NCI-H1417 treated with DMSO at 0.1 percent for 48 hours (cell line): ENCODE measurements around the gene SARS1.
"Not testable (repeated sequence)": the region's sequence is repeated elsewhere in the genome, so short reads cannot be mapped to it uniquely, and the experiment has no call there.

ENCODE experiments used
- DNase-seq: peaks from one replicate; lab custom pipeline; 2025; lab: John Stamatoyannopoulos, UW

The SARS1 gene

GRCh38 chr1:109192433-109192832 lies 21.3 kb upstream of the SARS1 start:
- DNase-seq, result no peak

GRCh38 chr1:109193653-109194590 lies 19.8 kb upstream of the SARS1 start:
- DNase-seq, result no peak

DNA sequence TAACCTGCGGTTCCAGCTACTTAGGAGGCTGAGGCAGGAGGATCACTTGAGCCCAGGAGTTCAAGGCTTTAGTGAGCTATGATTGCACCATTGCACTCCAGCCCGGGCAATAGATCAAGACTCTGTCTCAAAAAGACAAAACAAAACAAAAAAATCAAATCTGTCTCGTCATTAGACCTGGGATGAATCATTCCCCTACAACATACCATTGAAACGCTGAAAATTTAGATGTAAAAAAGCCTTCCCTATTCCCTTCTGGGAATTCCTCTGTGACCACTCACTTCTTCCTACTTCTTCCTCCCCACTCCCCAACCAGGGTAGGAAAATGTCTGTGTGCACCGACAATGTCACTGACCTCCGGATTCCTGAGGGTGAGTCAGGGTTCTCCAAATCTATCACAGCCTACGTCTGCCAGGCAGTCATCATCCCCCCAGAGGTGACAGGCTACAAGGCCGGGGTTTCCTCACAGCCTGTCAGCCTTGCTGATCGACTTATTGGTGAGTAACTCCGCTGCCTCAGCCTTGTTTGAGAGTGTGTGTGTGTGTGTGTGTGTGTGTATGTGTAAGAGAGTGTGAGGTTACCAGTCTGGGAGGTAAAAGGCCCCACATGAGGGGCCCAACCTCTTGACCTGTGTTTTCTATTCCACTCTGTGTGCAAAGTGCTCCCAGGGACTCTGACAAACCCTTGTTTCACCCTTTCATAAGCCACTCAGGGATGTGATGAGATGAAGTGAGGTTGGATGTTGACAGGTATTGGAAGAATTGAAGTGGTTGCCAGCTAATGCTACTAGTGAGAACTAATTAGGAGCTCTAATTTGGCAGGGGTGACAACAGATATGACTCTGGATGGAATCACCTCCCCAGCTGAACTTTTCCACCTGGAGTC lies 16.3 kb upstream of the SARS1 start:
- DNase-seq, result no peak

- no peak for DNase-seq
Observed at GRCh38 chr1:109198043-109198695, 15.5 kb upstream of the SARS1 start.

GRCh38 chr1:109198745-109199144 lies 15.0 kb upstream of the SARS1 start:
- no peak for DNase-seq

DNA sequence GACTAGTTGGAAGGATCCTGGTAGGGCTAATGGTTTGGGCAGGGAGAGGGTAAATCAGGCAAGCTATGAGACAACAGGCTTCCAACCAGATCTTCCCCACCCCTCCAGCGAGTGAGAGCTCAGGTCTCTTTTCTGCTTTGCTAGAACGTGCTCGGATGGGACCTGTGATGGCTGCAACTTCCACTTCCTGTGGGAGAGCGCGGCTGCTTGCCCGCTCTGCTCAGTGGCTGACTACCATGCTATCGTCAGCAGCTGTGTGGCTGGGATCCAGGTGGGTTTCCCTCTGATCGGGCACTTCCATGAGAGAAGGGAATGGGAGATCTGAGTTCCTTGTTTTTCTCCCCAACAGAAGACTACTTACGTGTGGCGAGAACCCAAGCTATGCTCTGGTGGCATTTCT lies 14.0 kb upstream of the SARS1 start:
- DNase-seq, result no peak

- DNase-seq, result no peak
Observed at GRCh38 chr1:109201123-109201703, 12.5 kb upstream of the SARS1 start.

DNA sequence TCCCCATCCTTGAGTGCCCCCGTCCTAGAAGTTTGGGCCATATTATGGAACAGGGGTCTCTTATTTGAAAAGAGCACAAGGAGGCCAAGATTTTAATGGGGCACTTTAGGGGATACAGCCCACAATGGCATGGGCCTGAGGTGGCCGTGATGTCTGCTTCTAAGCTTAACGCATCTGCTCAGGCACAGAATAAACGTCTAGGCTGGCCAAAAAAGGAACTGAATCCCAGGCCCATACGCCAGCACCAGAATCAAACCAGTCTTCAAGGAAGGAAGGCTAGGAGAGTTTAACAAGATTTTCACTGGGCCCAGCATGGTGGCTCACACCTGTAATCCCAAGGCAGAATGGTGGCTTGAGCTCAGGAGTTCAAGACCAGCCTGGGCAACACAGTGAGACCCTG lies 9.2 kb upstream of the SARS1 start:
- DNase-seq, result no peak

- DNase-seq, result no peak
Observed at GRCh38 chr1:109206339-109206738, 7.4 kb upstream of the SARS1 start.

DNA sequence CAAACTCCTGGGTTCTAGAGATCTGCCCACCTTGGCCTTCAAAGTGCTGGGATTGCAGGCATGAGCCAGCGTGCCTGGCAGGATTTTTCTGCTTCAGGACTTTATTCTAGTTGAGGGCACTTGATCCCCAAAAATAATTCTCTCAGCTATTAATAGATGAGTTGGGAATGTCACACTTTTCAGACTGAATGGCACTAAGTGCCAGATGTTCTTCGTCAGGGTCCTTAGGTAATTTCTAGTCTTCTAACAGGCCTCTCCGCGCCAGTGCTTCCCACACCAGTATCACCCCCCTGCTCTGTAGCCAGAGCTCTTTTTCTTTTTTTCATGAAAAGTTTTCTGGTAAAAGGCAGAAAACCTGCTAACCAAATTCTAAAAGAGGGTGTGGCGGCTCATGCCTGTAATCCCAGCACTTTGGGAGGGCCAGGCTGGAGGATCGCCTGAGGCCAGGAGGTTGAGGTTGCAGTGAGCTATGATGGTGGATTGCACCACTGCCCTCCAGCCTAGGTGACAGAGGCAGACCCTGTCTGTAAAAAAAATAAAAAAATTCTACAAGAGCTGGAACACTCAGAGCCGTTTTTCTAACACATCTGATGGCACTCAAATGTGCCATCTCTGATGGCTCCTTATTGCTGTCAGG lies 6.1 kb upstream of the SARS1 start:
- no peak for DNase-seq

DNA sequence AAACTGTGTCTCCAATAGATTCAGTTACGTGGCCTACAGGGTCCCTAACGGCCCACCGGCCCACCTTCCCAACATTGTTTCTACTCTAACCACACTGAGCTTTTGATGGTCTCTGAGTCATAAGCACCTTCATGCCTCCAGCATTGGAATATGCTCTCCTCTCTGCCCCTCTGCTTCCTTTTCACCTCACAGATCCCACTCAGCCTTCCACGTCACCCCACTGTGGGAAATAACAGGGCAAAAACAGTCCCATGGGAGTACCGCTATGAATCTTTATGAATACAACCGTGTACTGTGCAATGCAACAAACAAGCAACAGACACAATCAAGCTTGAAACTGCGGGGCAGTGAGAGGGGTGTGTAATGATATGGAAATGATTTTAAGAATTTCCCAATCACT lies 5.3 kb upstream of the SARS1 start:
- DNase-seq, result no peak

DNA sequence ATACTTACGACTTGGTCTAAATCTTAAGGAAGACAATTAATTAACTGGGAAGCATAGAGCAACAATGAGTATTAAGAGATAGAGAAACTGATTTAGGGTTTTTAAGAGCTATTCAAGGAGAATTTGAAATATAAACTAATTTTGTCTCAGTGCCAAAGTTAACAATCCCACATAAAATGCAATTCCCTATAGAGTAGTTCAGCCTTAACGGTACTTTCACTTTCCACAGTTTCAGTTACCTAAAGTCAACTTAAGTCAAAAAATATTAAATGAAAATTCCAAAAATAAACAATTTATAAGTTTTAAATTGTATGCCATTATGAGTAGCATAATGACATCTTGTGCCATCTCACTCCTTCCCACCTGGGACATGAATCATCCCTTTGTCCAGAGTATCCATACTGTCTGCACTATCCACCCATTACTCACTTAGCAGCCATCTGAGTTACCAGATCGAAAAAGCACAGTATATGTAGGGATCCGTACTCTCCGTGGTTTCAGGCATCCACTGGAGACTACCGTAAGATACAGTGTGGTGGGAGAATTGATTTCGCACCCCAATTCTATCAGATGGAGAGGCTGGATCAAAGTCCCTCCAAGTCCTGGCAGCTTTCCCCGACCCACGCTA lies 4.8 kb upstream of the SARS1 start:
- DNase-seq, result no peak

DNA sequence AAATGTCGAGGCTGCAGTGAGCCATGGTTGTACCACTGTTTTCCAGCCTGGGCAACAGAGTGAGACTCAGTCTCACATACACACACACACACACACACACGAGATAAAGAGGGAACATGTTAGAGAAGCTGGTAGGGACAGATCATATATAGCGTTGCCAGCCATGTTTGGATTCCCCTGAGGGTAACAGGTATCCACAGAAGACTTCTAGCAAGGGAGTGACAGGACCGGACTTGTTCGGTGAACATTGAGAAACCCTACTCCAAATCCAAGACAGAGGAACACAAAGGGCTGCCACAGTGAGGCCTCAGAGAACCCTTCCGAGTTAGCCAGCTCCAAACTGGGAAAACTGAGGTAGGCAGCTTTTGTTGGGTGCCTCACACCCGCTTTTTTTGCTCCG lies 3.7 kb upstream of the SARS1 start:
- no peak for DNase-seq

DNA sequence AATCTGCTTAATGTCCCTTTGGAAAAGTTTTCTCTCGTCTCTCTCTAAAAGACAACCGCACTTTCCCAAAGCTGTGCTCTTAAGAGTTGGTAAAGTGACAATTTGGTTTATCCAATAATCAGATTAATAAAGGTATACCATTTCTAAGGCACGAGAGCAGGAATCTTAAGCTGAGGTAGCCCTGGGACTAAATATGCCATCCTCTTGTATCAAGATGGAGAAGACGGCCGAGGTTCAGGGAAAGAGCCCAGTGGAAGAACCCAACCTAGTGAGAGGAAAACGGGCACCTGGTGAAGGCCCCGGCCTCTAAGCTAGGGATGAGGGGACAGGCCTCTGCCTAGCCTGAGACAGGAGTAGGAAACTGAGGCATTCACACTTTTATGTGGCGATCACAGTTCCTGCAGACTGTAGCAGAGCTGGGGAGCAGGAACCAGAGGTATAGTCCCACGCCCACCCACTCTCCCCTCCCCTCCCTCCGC lies 334 bp upstream of the SARS1 start:
- DNase-seq, result no peak

DNA sequence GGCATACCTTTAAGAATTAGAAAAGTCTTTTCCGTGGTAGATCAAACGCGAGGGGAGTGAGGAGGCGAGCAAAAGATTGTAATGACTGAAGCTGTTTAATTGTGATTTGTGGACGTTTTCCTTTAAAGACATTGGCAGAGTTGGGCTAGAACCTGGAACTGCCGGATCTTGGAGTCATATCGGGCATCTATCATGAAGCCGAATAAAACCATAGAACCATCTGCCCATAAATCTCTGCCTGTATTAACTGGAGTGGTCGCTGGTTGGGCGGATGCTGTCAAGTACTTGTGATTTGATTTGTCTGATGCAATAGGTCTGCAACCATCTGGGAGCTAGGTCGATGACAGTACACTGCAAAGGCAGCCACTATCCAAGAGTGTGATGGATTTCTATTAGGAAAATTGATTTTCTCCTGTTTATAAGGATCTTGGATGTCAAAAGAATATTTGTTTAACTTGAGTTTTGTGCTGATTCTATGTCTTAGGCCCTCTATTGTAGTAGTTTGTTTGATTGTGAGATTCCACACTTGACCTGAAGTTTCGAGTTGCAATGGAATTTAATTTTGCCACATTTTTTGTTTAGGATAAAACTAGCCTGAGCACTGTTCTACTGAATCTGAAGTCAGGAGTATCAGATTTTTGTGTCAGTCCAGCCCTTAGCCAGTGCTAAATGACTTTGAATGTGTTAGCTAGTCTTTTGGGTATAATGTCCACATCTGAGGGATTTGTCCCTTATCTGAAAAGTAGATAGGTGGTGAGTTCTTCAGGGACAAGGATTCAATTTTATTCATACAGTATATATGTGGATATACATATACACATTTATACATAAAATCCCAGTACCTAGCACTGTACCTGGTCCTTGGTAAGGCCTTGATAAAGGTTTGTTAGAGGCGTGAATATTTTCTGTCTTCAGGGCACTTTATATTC lies 1.2 kb downstream of the SARS1 start:
- DNase-seq, result peak; percentile 12

- no peak for DNase-seq
Observed at GRCh38 chr1:109216662-109217061, 2.9 kb downstream of the SARS1 start.

GRCh38 chr1:109218516-109218915 lies 4.8 kb downstream of the SARS1 start:
- DNase-seq, result no peak

GRCh38 chr1:109221201-109221600 lies 7.5 kb downstream of the SARS1 start:
- not testable (repeated sequence) for DNase-seq

DNA sequence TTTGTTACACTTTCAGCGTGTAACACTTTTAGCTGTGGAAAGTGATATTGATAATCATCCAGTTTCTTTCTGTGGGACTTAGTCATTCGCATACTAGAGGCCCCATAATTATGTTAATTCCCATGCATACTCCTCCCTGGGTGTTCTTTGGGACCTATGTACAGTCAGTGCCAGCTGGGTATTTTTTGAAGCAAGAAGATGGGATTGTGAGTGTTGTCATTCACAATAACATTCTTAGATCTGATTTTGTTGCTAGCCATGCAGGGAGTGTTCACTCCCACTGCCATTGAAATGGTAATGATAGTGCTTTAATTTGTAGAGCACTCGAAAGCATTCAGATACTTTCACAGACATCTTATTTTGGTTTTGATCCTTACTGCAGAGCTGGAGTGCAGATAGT lies 11.6 kb downstream of the SARS1 start:
- no peak for DNase-seq
